Lower leg skin (tissue), 4 donors: ENCODE data around the gene VMO1. TPM values are rescaled to one million over a fixed set of nuclear protein-coding genes. Genes with fewer than 3 reads are reported as not detected.
"Not testable (repeated sequence)": the region's sequence is repeated elsewhere in the genome, so short reads cannot be mapped to it uniquely, and the experiment has no call there.

Experiments
- DNase-seq, 2 donors: peaks; one replicate each; pipeline ENCODE4 v3.0.0-alpha.2; 2019; ENCODE audit warnings: low spot score in 2 of 2
- H3K4me3 ChIP-seq: fragments of 200-600 bp; sonication (generic); 2 replicates; pipeline ENCODE4 v1.5.1; 2017; ENCODE audit warnings: mild to moderate bottlenecking, low read depth; ENCODE audit not compliant: poor library complexity, severe bottlenecking
- CTCF ChIP-seq, 3 donors: fragments of 450-650 bp; IDR thresholded peaks; one replicate each; pipeline ENCODE4 v1.5.1; 2016; ENCODE audit warnings: antibody characterized with exemption in 3 of 3, mild to moderate bottlenecking in 3 of 3, moderate library complexity in 2 of 3
- POLR2A ChIP-seq, 2 donors: fragments of 450-650 bp; IDR thresholded peaks; one replicate each; pipeline ENCODE4 v1.6.1; 2016 to 2017; ENCODE audit warnings: antibody characterized with exemption in 2 of 2, mild to moderate bottlenecking in 1 of 2, moderate library complexity in 1 of 2
- WGBS, 2 donors: methylation state at CpG; one replicate each; pipeline ENCODE4 v1.1.5; 2018; 5-methylcytosine and 5-hydroxymethylcytosine counted together
- intact Hi-C: fragments of 100-400 bp; cut with DNase I; formaldehyde crosslinking; loops from one replicate; pipeline ENCODE4 v1.15.0; 2023; ENCODE audit warnings: low total_unique reads
- total RNA-seq, 4 donors: library from RNA; depleted of rRNA; stranded (reverse); fragments of >200 nt; gene quantifications; one replicate each; pipeline ENCODE4 v1.1.0, GENCODE V29; 2016

VMO1 gene
- total RNA-seq = 1 to 10 TPM in 3 of 4 donors, not detected in 1; 2.2 to 9.9 (median 5.3) TPM

- no peak for TF ChIP-seq POLR2A (IDR thresholded peaks at IDR 0.05)
- TF ChIP-seq CTCF (IDR thresholded peaks at IDR 0.05) = no peak
- intact Hi-C loops = loop anchor here (5.0 kb wide), 2 partner anchors 49 to 96 kb away; partner anchors contain the start of genes CXCL16 and ZMYND15
- H3K4me3 ChIP-seq = no peak within 1 kb of the TSS
- WGBS, 2 donors = 9 to 10% methylated on average over 8 to 15 of the region's 24 CpGs
- peak in 1 of 2 donors; percentile 89 for DNase-seq
Measured at GRCh38 chr17:4786106-4786511, at the start of gene VMO1. Gene VMO1 (minus strand): TSS chr17:4786364. CDS start chr17:4786352, 12 bp downstream.

- no peak for TF ChIP-seq POLR2A (IDR thresholded peaks at IDR 0.05)
- no peak for TF ChIP-seq CTCF (IDR thresholded peaks at IDR 0.05)
- 47 to 53% methylated on average over 4 of the region's 4 CpGs for WGBS, 2 donors
- no peak overlapping the region for H3K4me3 ChIP-seq
- no peak for DNase-seq
- intact Hi-C loops = no loop called here
Measured at GRCh38 chr17:4834681-4835020, 48.5 kb upstream of the VMO1 start.

GRCh38 chr17:4833941-4834680 lies 47.9 kb upstream of the VMO1 start:
- intact Hi-C loops = no loop called here
- no peak for TF ChIP-seq POLR2A (IDR thresholded peaks at IDR 0.05)
- TF ChIP-seq CTCF (IDR thresholded peaks at IDR 0.05) = no peak
- H3K4me3 ChIP-seq = peak overlapping the region; percentile 78
- DNase-seq = no peak
- WGBS, 2 donors = 2 to 3% methylated on average over 15 of the region's 15 CpGs

GRCh38 chr17:4833178-4833940 lies 47.2 kb upstream of the VMO1 start, which contains the start of gene MINK1:
Gene MINK1 (plus strand): TSS chr17:4833340. CDS start chr17:4833584, 244 bp downstream.
- intact Hi-C loops = no loop called here

GRCh38 chr17:4832829-4833177 lies 46.6 kb upstream of the VMO1 start:
- WGBS, 2 donors = 0 to 1% methylated on average over 11 to 12 of the region's 17 CpGs
- intact Hi-C loops, DNase-seq: not testable (repeated sequence)
- peak overlapping the region; percentile 78 for H3K4me3 ChIP-seq

More at GRCh38 chr17:4833178-4833940, 47.2 kb upstream of the VMO1 start, which contains the start of gene MINK1:
- DNase-seq = peak; percentile 80 to 96
- H3K4me3 ChIP-seq = peak within 1 kb of the TSS; percentile 78
- TF ChIP-seq CTCF (IDR thresholded peaks at IDR 0.05) = no peak
- TF ChIP-seq POLR2A (IDR thresholded peaks at IDR 0.05) = no peak
- 0% methylated on average over 51 to 55 of the region's 91 CpGs for WGBS, 2 donors

- 55 to 62% methylated on average over 8 of the region's 8 CpGs for WGBS, 2 donors
- no peak for DNase-seq
- no peak for TF ChIP-seq CTCF (IDR thresholded peaks at IDR 0.05)
- TF ChIP-seq POLR2A (IDR thresholded peaks at IDR 0.05) = no peak
- no peak overlapping the region for H3K4me3 ChIP-seq
- intact Hi-C loops = no loop called here
Measured at GRCh38 chr17:4827399-4827798, 41.2 kb upstream of the VMO1 start.
